Large intestine (tissue), 3 donors: Measurements from ENCODE around the gene AVPR2. TPM values are rescaled to one million over a fixed set of nuclear protein-coding genes. Genes with fewer than 3 reads are reported as not detected.

ENCODE experiments used
- DNase-seq, 2 donors: peaks; one replicate each; pipeline versions ENCODE4 v3.0.0 to v3.0.0-alpha.2; 2013
- H3K27ac ChIP-seq: one replicate; pipeline ENCODE4 v1.5.1; 2013; ENCODE audit warnings: low read length
- H3K27me3 ChIP-seq: 2 replicates; pipeline ENCODE4 v1.6.1; 2013; ENCODE audit warnings: low read length; ENCODE audit not compliant: control insufficient read depth, insufficient read depth
- H3K36me3 ChIP-seq: 2 replicates; pipeline ENCODE4 v1.6.1; 2013; ENCODE audit warnings: low read length; ENCODE audit not compliant: control insufficient read depth, insufficient read depth
- H3K4me1 ChIP-seq: one replicate; pipeline ENCODE4 v1.6.1; 2013; ENCODE audit warnings: low read length; ENCODE audit not compliant: control insufficient read depth, insufficient read depth
- H3K4me3 ChIP-seq: one replicate; pipeline ENCODE4 v1.5.1; 2013; ENCODE audit warnings: low read length
- H3K9me3 ChIP-seq: one replicate; pipeline ENCODE4 v1.6.1; 2013; ENCODE audit warnings: mild to moderate bottlenecking, low read depth, low read length, moderate library complexity; ENCODE audit not compliant: control insufficient read depth
- WGBS: methylation state at CpG from one replicate; pipeline ENCODE4 v1.1.5; 2013; ENCODE audit warnings: low lambda C conversion rate; ENCODE audit not compliant: insufficient coverage; 5-methylcytosine and 5-hydroxymethylcytosine counted together
- polyA plus RNA-seq: library from polyadenylated mRNA; unstranded; fragments of 120-200 nt; gene quantifications from one replicate; pipeline ENCODE4 v1.2.1, GENCODE V29; 2013

AVPR2 gene
- polyA plus RNA-seq, 1 donor = 0.28 TPM

- Histone ChIP-seq H3K9me3 (no peaks in the 10 kb centered on the region), H3K36me3 (peaks cover 30% of the 10 kb centered on the region), H3K27ac (no peak overlapping the region), H3K27me3 (no peaks in the 10 kb centered on the region), H3K4me3 (peak overlapping the region; percentile 63), H3K4me1 (peaks cover 19% of the 10 kb centered on the region)
- WGBS = no CpG with 5 or more reads among the region's 7 CpGs
- no peak for DNase-seq
These were observed 29.3 kb downstream of the AVPR2 start for GRCh38 chrX:153933748-153934147.

GRCh38 chrX:153934148-153934761 is 29.8 kb downstream of the AVPR2 start:
- Histone ChIP-seq H3K4me1 (peaks cover 14% of the 10 kb centered on the region), H3K4me3 (peak overlapping the region; percentile 63), H3K36me3 (peaks cover 32% of the 10 kb centered on the region), H3K27me3 (no peaks in the 10 kb centered on the region), H3K9me3 (no peaks in the 10 kb centered on the region), H3K27ac (no peak overlapping the region)
- no CpG with 5 or more reads among the region's 33 CpGs for WGBS
- DNase-seq = no peak

- H3K9me3 ChIP-seq = no peaks in the 10 kb centered on the region
- peaks cover 10% of the 10 kb centered on the region for H3K4me1 ChIP-seq
- H3K4me3 ChIP-seq = peak within 1 kb of the TSS; percentile 63
- no peaks in the 10 kb centered on the region for H3K27me3 ChIP-seq
- peak; percentile 63 to 73 for DNase-seq
- H3K36me3 ChIP-seq = peaks cover 32% of the 10 kb centered on the region
- H3K27ac ChIP-seq = peak within 1 kb of the TSS; percentile 17
- WGBS = no CpG with 5 or more reads among the region's 87 CpGs
These were observed 30.4 kb downstream of the AVPR2 start, which contains the start of gene NAA10 for GRCh38 chrX:153934762-153935325. Gene NAA10 (minus strand): TSS chrX:153935037. CDS start chrX:153934904, 133 bp downstream.

- H3K4me3 ChIP-seq = peak overlapping the region; percentile 35
- no peaks in the 10 kb centered on the region for H3K27me3 ChIP-seq
- no CpG with 5 or more reads among the region's 32 CpGs for WGBS
- no peaks in the 10 kb centered on the region for H3K9me3 ChIP-seq
- DNase-seq = peak in 1 of 2 donors; percentile 44
- peaks cover 31% of the 10 kb centered on the region for H3K36me3 ChIP-seq
- H3K27ac ChIP-seq = peak overlapping the region; percentile 17
- peaks cover 10% of the 10 kb centered on the region for H3K4me1 ChIP-seq
These were observed 30.9 kb downstream of the AVPR2 start for GRCh38 chrX:153935326-153935851.

DNA sequence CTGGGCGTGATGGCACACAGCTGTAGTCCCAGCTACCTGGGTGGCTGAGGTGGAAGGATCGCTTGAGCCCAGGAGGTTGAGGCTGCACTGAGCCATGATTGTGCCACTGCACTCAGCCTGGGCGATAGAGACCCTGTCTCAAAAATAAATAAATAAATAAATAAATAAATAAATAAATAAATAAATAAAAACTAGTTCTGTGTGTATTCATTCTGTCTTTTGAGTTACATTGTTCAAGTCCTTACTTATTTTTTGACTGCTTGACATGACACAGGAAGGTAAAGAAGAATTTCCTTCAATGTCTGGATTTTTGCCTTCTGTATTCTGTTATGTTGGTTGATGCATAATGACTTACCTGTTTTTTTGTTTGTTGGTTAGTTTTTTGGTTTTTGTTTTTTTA is 32.6 kb downstream of the AVPR2 start:
- H3K27ac ChIP-seq = no peak overlapping the region
- H3K27me3 ChIP-seq = no peaks in the 10 kb centered on the region
- H3K4me1 ChIP-seq = peaks cover 13% of the 10 kb centered on the region
- DNase-seq = no peak
- H3K36me3 ChIP-seq = peaks cover 16% of the 10 kb centered on the region
- no peaks in the 10 kb centered on the region for H3K9me3 ChIP-seq
- H3K4me3 ChIP-seq = no peak overlapping the region
- no CpG with 5 or more reads among the region's 3 CpGs for WGBS

GRCh38 chrX:153938226-153938786 is 33.8 kb downstream of the AVPR2 start:
- Histone ChIP-seq H3K9me3 (no peaks in the 10 kb centered on the region), H3K4me1 (peaks cover 21% of the 10 kb centered on the region), H3K27ac (no peak overlapping the region), H3K4me3 (no peak overlapping the region), H3K36me3 (peaks cover 8% of the 10 kb centered on the region), H3K27me3 (no peaks in the 10 kb centered on the region)
- no CpG with 5 or more reads among the region's 10 CpGs for WGBS
- no peak for DNase-seq

GRCh38 chrX:153939573-153939972 is 35.1 kb downstream of the AVPR2 start:
- DNase-seq = no peak
- Histone ChIP-seq H3K27me3 (no peaks in the 10 kb centered on the region), H3K4me3 (no peak overlapping the region), H3K36me3 (peaks cover 8% of the 10 kb centered on the region), H3K27ac (no peak overlapping the region), H3K4me1 (peaks cover 24% of the 10 kb centered on the region), H3K9me3 (no peaks in the 10 kb centered on the region)
- WGBS = no CpG with 5 or more reads among the region's 7 CpGs

DNA sequence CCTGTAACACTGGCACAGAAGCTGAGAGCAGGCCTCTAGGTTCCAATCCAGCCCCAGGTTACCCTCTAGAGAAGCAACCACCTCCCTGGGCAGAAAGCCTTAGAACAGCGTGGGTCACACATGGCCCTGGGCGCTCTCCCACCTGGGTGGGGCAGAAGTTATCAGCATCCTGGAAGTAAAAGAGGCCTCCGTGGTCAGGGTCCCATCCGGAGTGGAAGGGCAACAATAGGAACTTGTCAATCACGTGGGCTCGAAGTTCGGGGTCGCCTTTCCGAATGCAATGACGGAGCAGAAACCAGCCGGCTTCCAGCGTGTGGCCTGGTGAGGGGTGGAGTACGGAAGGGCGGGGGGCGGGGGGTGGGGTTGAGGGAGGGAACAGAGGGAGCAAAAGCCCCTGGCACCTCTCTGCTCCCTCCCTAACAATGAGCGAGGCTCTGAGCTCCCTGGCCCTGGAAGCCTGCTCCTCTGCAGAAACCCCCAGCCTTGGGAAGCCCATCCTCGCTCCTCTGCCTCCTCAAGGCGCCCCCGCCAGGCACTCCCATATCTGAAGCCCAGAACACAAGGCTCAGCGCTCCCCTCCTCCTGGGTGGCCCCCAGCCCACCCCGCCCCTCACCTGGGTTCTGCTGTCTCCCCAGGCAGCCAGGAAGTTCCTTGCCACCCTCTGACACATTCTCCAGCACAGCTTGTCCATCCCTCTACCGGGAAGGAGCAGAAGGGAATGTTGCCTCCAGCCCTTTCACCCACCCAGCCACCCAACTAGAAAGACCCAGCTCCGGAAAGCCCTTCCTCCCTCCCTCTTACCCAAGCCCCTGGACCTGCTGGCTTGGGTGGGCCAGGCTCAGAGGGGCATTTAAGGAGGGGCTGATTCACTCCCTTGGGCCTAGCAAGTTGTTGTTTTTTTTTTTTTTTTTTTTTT is 37.1 kb downstream of the AVPR2 start:
- Histone ChIP-seq H3K4me1 (peaks cover 25% of the 10 kb centered on the region), H3K27ac (no peak overlapping the region), H3K27me3 (no peaks in the 10 kb centered on the region), H3K9me3 (no peaks in the 10 kb centered on the region), H3K4me3 (peak overlapping the region; percentile 1), H3K36me3 (peaks cover 8% of the 10 kb centered on the region)
- peak in 1 of 2 donors; percentile 52 for DNase-seq
- WGBS = no CpG with 5 or more reads among the region's 23 CpGs

DNA sequence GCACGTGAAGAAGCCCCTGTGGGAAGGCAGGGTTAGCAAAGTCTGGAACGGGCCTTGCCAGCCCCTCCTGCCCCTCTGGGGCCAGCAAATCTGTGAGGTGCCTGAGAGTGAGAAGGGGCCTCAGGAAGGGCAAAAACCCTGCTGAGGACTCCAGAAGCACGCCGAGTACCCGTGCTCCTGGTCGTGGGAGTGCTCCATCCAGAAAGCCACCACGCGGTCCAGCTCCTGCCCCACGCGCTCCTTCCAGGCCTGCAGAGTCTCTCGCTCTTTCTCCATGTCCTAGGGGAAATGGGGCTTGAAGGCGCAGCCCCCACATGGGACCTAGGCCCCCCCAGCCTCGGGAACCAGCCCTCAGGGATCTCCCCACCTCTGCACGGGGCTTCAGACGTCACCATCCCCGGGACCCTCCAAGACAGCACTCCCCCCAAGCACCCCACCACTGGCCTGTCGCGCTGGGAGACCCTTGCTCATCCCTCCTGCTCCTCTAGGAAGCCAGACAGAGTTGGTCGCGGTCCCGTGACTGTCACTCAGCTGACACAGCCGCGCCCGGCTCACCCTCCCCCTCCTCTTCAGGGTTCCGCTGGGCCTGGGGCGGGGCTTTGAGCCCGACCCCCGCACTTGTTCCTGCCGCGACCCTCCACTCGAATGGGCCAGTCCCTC is 39.8 kb downstream of the AVPR2 start, which contains the start of gene RENBP:
RENBP (minus strand) TSS at position 504 of the 660 bp plus-strand sequence; CDS start at position 471, 33 bp downstream.
- H3K4me1 ChIP-seq = peaks cover 33% of the 10 kb centered on the region
- H3K27ac ChIP-seq = peak within 1 kb of the TSS; percentile 67
- peak within 1 kb of the TSS; percentile 77 for H3K4me3 ChIP-seq
- H3K9me3 ChIP-seq = no peaks in the 10 kb centered on the region
- peak in 1 of 2 donors; percentile 62 for DNase-seq
- no CpG with 5 or more reads among the region's 31 CpGs for WGBS
- peaks cover 16% of the 10 kb centered on the region for H3K36me3 ChIP-seq
- no peaks in the 10 kb centered on the region for H3K27me3 ChIP-seq
